ENCODE results near the gene ELOVL5.

GRCh38 chr6:53377793-53378192 is 29.0 kb upstream of the ELOVL5 start:
- TF ChIP-seq CTCF (IDR thresholded peaks at IDR 0.05 in 8 of 11, conservative IDR thresholded peaks at IDR 0.05 in 3 of 11) (no peak), POLR2A (IDR thresholded peaks at IDR 0.05) (no peak), POLR2AphosphoS5 (IDR thresholded peaks at IDR 0.05) (no peak)

Measured in spleen (tissue), 7 donors.